SK-N-SH treated with all-trans-retinoic acid at 6 μM for 48 hours (cell line): ENCODE data around the gene TLCD2.

Experiments used
- ATAC-seq: fragments of 200-7000 bp; cut with Tn5 transposase; 3 replicates; pipeline ENCODE4 v1.9.1; 2020; ENCODE audit warnings: mild to moderate bottlenecking, moderate library complexity
- ARNTL ChIP-seq: fragments of 450-650 bp; formaldehyde crosslinking; IDR thresholded peaks from 2 replicates; pipeline ENCODE4 v1.5.0; 2020; ENCODE audit warnings: low read depth, mild to moderate bottlenecking, moderate library complexity, borderline replicate concordance
- BACH2 ChIP-seq: fragments of 250-450 bp; sonication (Bioruptor Pico); IDR thresholded peaks from 2 replicates; pipeline ENCODE4 v1.9.0; 2021; ENCODE audit warnings: mild to moderate bottlenecking, borderline replicate concordance
- CSDC2 ChIP-seq: fragments of 250-450 bp; sonication (Bioruptor Pico); IDR thresholded peaks from 2 replicates; pipeline ENCODE4 v1.5.0; 2020; ENCODE audit warnings: mild to moderate bottlenecking, moderate library complexity
- CSRNP3 ChIP-seq: fragments of 250-450 bp; sonication (Bioruptor Pico); IDR thresholded peaks from 2 replicates; pipeline ENCODE4 v1.5.1; 2021; ENCODE audit warnings: mild to moderate bottlenecking, moderate library complexity
- ESRRG ChIP-seq: fragments of 250-450 bp; sonication (Bioruptor Pico); IDR thresholded peaks from 2 replicates; pipeline ENCODE4 v1.6.1; 2021; ENCODE audit warnings: mild to moderate bottlenecking
- GLIS3 ChIP-seq: fragments of 250-450 bp; sonication (Bioruptor Pico); IDR thresholded peaks from 2 replicates; pipeline ENCODE4 v1.5.0; 2020; ENCODE audit warnings: mild to moderate bottlenecking, moderate library complexity
- ISL1 ChIP-seq: fragments of 250-450 bp; sonication (Bioruptor Pico); IDR thresholded peaks from 2 replicates; pipeline ENCODE4 v2.1.2; 2022; ENCODE audit warnings: mild to moderate bottlenecking, moderate library complexity
- OSR1 ChIP-seq: fragments of 250-450 bp; sonication (Bioruptor Pico); IDR thresholded peaks from 2 replicates; pipeline ENCODE4 v1.8.0; 2022; ENCODE audit warnings: moderate library complexity, mild to moderate bottlenecking, inconsistent platforms
- PPARA ChIP-seq: fragments of 250-450 bp; sonication (Bioruptor Pico); IDR thresholded peaks from 2 replicates; pipeline ENCODE4 v1.5.0; 2020; ENCODE audit warnings: mild to moderate bottlenecking, borderline replicate concordance
- RARB ChIP-seq: fragments of 250-450 bp; sonication (Bioruptor Pico); IDR thresholded peaks from 2 replicates; pipeline ENCODE4 v1.8.0; 2021; ENCODE audit warnings: mild to moderate bottlenecking, moderate library complexity
- SNAI2 ChIP-seq: fragments of 250-450 bp; sonication (Bioruptor Pico); IDR thresholded peaks from 2 replicates; pipeline ENCODE4 v1.5.0; 2020; ENCODE audit warnings: mild to moderate bottlenecking, moderate library complexity
- TCF4 ChIP-seq: fragments of 250-450 bp; sonication (Bioruptor Pico); IDR thresholded peaks from 2 replicates; pipeline ENCODE4 v1.8.0; 2021; ENCODE audit warnings: mild to moderate bottlenecking, moderate library complexity, borderline replicate concordance
- TOX ChIP-seq: fragments of 250-450 bp; sonication (Bioruptor Pico); IDR thresholded peaks from 2 replicates; pipeline ENCODE4 v1.8.0; 2021; ENCODE audit warnings: mild to moderate bottlenecking, moderate library complexity, borderline replicate concordance
- TSHZ2 ChIP-seq: fragments of 250-450 bp; sonication (Bioruptor Pico); IDR thresholded peaks from 2 replicates; pipeline ENCODE4 v1.5.0; 2020; ENCODE audit warnings: mild to moderate bottlenecking, moderate library complexity
- ZC3H10 ChIP-seq: fragments of 250-450 bp; sonication (Bioruptor Pico); IDR thresholded peaks from 2 replicates; pipeline ENCODE4 v1.5.1; 2021; ENCODE audit warnings: mild to moderate bottlenecking, moderate library complexity
- ZFP3 ChIP-seq: fragments of 250-450 bp; sonication (Bioruptor Pico); IDR thresholded peaks from 2 replicates; pipeline ENCODE4 v1.5.0; 2020; ENCODE audit warnings: mild to moderate bottlenecking, moderate library complexity
- ZFP30 ChIP-seq: fragments of 450-650 bp; formaldehyde crosslinking; IDR thresholded peaks from 2 replicates; pipeline ENCODE4 v1.5.0; 2022; ENCODE audit warnings: mild to moderate bottlenecking, moderate library complexity
- ZNF565 ChIP-seq: fragments of 450-650 bp; formaldehyde crosslinking; conservative IDR thresholded peaks from 2 replicates; pipeline ENCODE4 v1.5.0; 2020; ENCODE audit warnings: low read depth, mild to moderate bottlenecking, moderate library complexity
- ZNF70 ChIP-seq: fragments of 450-650 bp; formaldehyde crosslinking; IDR thresholded peaks from 2 replicates; pipeline ENCODE4 v1.5.0; 2020; ENCODE audit warnings: mild to moderate bottlenecking, moderate library complexity
- ZNF8 ChIP-seq: fragments of 450-650 bp; formaldehyde crosslinking; IDR thresholded peaks from 2 replicates; pipeline ENCODE4 v1.5.0; 2020; ENCODE audit warnings: mild to moderate bottlenecking, moderate library complexity
- TF ChIP-seq, protein P1 (sequence below): fragments of 250-450 bp; sonication (Bioruptor Pico); IDR thresholded peaks from 2 replicates; pipeline ENCODE4 v1.5.1; 2020; ENCODE audit warnings: low read depth, mild to moderate bottlenecking, moderate library complexity
- TF ChIP-seq, protein P2 (sequence below): fragments of 250-450 bp; sonication (Bioruptor Pico); IDR thresholded peaks from 2 replicates; pipeline ENCODE4 v1.8.0; 2020; ENCODE audit warnings: mild to moderate bottlenecking, moderate library complexity, borderline replicate concordance
- TF ChIP-seq, protein P3 (sequence below): fragments of 250-450 bp; sonication (Bioruptor Pico); IDR thresholded peaks from 2 replicates; pipeline ENCODE4 v1.8.0; 2021; ENCODE audit warnings: low read depth, mild to moderate bottlenecking, moderate library complexity, borderline replicate concordance

TLCD2 gene

DNA sequence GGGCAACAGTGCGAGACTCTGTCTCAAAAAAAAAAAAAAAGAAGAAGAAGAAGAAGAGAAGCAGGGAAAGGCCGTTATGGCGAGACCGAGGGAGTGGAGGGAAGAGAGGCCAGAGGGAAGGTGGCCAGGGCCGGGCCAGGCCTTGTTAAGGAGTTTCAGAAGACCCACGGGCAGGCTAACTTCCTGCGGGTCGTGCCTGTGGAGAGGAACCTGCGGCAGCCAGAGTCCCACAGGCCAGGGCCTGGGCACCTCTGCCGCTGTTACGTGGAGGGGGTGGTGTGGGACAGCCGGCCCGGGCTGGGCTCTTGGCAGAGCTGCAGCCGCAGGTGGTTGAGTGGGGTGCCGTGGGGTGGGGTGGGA, 19.8 kb upstream of the TLCD2 start:
- TF ChIP-seq ZNF565 (no peak), OSR1 (CRISPR knock-in tag) (no peak), TOX (CRISPR knock-in tag) (no peak), TCF4 (CRISPR knock-in tag) (no peak), RARB (CRISPR knock-in tag) (no peak), BACH2 (CRISPR knock-in tag) (no peak), PPARA (CRISPR knock-in tag) (no peak), CSRNP3 (no peak), ZFP3 (CRISPR knock-in tag) (no peak), ZNF8 (CRISPR knock-in tag) (no peak), ESRRG (CRISPR knock-in tag) (no peak), ISL1 (CRISPR knock-in tag) (no peak), ZC3H10 (no peak), CSDC2 (CRISPR knock-in tag) (no peak), ARNTL (CRISPR knock-in tag) (no peak), ZNF70 (CRISPR knock-in tag) (no peak), ZFP30 (CRISPR knock-in tag) (no peak)
- TF ChIP-seq, protein P1, sequence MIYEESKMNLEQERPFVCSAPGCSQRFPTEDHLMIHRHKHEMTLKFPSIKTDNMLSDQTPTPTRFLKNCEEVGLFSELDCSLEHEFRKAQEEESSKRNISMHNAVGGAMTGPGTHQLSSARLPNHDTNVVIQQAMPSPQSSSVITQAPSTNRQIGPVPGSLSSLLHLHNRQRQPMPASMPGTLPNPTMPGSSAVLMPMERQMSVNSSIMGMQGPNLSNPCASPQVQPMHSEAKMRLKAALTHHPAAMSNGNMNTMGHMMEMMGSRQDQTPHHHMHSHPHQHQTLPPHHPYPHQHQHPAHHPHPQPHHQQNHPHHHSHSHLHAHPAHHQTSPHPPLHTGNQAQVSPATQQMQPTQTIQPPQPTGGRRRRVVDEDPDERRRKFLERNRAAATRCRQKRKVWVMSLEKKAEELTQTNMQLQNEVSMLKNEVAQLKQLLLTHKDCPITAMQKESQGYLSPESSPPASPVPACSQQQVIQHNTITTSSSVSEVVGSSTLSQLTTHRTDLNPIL = no peak
- TF ChIP-seq, protein P2, sequence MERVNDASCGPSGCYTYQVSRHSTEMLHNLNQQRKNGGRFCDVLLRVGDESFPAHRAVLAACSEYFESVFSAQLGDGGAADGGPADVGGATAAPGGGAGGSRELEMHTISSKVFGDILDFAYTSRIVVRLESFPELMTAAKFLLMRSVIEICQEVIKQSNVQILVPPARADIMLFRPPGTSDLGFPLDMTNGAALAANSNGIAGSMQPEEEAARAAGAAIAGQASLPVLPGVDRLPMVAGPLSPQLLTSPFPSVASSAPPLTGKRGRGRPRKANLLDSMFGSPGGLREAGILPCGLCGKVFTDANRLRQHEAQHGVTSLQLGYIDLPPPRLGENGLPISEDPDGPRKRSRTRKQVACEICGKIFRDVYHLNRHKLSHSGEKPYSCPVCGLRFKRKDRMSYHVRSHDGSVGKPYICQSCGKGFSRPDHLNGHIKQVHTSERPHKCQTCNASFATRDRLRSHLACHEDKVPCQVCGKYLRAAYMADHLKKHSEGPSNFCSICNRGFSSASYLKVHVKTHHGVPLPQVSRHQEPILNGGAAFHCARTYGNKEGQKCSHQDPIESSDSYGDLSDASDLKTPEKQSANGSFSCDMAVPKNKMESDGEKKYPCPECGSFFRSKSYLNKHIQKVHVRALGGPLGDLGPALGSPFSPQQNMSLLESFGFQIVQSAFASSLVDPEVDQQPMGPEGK (CRISPR knock-in tag) = no peak
- TF ChIP-seq, protein P3, sequence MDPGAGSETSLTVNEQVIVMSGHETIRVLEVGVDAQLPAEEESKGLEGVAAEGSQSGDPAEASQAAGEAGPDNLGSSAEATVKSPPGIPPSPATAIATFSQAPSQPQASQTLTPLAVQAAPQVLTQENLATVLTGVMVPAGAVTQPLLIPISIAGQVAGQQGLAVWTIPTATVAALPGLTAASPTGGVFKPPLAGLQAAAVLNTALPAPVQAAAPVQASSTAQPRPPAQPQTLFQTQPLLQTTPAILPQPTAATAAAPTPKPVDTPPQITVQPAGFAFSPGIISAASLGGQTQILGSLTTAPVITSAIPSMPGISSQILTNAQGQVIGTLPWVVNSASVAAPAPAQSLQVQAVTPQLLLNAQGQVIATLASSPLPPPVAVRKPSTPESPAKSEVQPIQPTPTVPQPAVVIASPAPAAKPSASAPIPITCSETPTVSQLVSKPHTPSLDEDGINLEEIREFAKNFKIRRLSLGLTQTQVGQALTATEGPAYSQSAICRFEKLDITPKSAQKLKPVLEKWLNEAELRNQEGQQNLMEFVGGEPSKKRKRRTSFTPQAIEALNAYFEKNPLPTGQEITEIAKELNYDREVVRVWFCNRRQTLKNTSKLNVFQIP (CRISPR knock-in tag) = no peak
- no peak for ATAC-seq

GRCh38 chr17:1727876-1728630, 17.9 kb upstream of the TLCD2 start:
- no peak for TF ChIP-seq ZNF70 (CRISPR knock-in tag)
- TF ChIP-seq ZFP30 (CRISPR knock-in tag) = no peak
- TF ChIP-seq TSHZ2 (CRISPR knock-in tag) = no peak
- no peak for TF ChIP-seq BACH2 (CRISPR knock-in tag)
- TF ChIP-seq PPARA (CRISPR knock-in tag) = no peak
- TF ChIP-seq RARB (CRISPR knock-in tag) = no peak
- TF ChIP-seq ESRRG (CRISPR knock-in tag) = no peak
- TF ChIP-seq OSR1 (CRISPR knock-in tag) = no peak
- TF ChIP-seq, protein P2 (CRISPR knock-in tag) = no peak
- no peak for TF ChIP-seq SNAI2 (CRISPR knock-in tag)
- TF ChIP-seq TOX (CRISPR knock-in tag) = no peak
- no peak for TF ChIP-seq CSDC2 (CRISPR knock-in tag)
- TF ChIP-seq ZNF8 (CRISPR knock-in tag) = no peak
- TF ChIP-seq, protein P1 = no peak
- no peak for TF ChIP-seq GLIS3
- TF ChIP-seq ARNTL (CRISPR knock-in tag) = no peak
- TF ChIP-seq TCF4 (CRISPR knock-in tag) = no peak
- TF ChIP-seq, protein P3 (CRISPR knock-in tag) = no peak
- TF ChIP-seq, all 23 proteins: peak for 0
- no peak for ATAC-seq
